Parathyroid adenoma (tissue), 2 donors: ENCODE data around the gene TBXAS1.
"Not testable (repeated sequence)": the region's sequence is repeated elsewhere in the genome, so short reads cannot be mapped to it uniquely, and the experiment has no call there.

ENCODE experiments used
- H2AFZ ChIP-seq: fragments of 300-600 bp; sonication (generic); one replicate; pipeline ENCODE4 v1.7.0; 2017; ENCODE audit warnings: antibody characterized with exemption, mild to moderate bottlenecking
- H3K27ac ChIP-seq: fragments of 300-600 bp; sonication (generic); one replicate; pipeline ENCODE4 v1.7.0; 2017
- H3K27me3 ChIP-seq: fragments of 300-600 bp; sonication (generic); one replicate; pipeline ENCODE4 v1.7.0; 2017; ENCODE audit warnings: low read length; ENCODE audit not compliant: control insufficient read depth, insufficient read depth
- H3K36me3 ChIP-seq: fragments of 300-600 bp; sonication (generic); one replicate; pipeline ENCODE4 v1.7.0; 2017; ENCODE audit warnings: low read length; ENCODE audit not compliant: control insufficient read depth, insufficient read depth
- H3K4me1 ChIP-seq: fragments of 300-600 bp; sonication (generic); one replicate; pipeline ENCODE4 v1.7.0; 2017; ENCODE audit warnings: control low read depth
- H3K4me2 ChIP-seq: fragments of 300-600 bp; sonication (generic); one replicate; pipeline ENCODE4 v1.7.0; 2017; ENCODE audit warnings: low read length
- H3K4me3 ChIP-seq: fragments of 300-600 bp; sonication (generic); one replicate; pipeline ENCODE4 v1.7.0; 2017; ENCODE audit warnings: low read depth, low read length
- H3K79me2 ChIP-seq: fragments of 300-600 bp; sonication (generic); one replicate; pipeline ENCODE4 v1.7.0; 2017; ENCODE audit warnings: control low read depth
- H3K9ac ChIP-seq: fragments of 300-600 bp; sonication (generic); one replicate; pipeline ENCODE4 v1.7.0; 2017; ENCODE audit warnings: mild to moderate bottlenecking
- H3K9me3 ChIP-seq: fragments of 300-600 bp; sonication (generic); one replicate; pipeline ENCODE4 v1.7.0; 2017; ENCODE audit warnings: low read length; ENCODE audit not compliant: control insufficient read depth
- TF ChIP-seq, protein P1 (sequence below): fragments of 300-600 bp; sonication (generic); IDR thresholded peaks from one replicate; pipeline ENCODE4 v1.7.0; 2017; ENCODE audit warnings: antibody characterized with exemption, mild to moderate bottlenecking
- donor health status: primary hyperparathyroidism.

The TBXAS1 gene

GRCh38 chr7:139902436-139903102, 73.5 kb downstream of the TBXAS1 start:
- no peak overlapping the region for H3K4me3 ChIP-seq
- H3K4me2 ChIP-seq: no peak overlapping the region
- H3K9me3 ChIP-seq: no peaks in the 10 kb centered on the region
- H3K9ac ChIP-seq: no peak overlapping the region
- H3K27me3 ChIP-seq: no peaks in the 10 kb centered on the region
- TF ChIP-seq, protein P1, sequence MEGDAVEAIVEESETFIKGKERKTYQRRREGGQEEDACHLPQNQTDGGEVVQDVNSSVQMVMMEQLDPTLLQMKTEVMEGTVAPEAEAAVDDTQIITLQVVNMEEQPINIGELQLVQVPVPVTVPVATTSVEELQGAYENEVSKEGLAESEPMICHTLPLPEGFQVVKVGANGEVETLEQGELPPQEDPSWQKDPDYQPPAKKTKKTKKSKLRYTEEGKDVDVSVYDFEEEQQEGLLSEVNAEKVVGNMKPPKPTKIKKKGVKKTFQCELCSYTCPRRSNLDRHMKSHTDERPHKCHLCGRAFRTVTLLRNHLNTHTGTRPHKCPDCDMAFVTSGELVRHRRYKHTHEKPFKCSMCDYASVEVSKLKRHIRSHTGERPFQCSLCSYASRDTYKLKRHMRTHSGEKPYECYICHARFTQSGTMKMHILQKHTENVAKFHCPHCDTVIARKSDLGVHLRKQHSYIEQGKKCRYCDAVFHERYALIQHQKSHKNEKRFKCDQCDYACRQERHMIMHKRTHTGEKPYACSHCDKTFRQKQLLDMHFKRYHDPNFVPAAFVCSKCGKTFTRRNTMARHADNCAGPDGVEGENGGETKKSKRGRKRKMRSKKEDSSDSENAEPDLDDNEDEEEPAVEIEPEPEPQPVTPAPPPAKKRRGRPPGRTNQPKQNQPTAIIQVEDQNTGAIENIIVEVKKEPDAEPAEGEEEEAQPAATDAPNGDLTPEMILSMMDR: no peak
- H2AFZ ChIP-seq: no peak overlapping the region
- H3K27ac ChIP-seq: no peak overlapping the region
- H3K79me2 ChIP-seq: no peaks in the 10 kb centered on the region
- H3K36me3 ChIP-seq: no peaks in the 10 kb centered on the region
- no peaks in the 10 kb centered on the region for H3K4me1 ChIP-seq

GRCh38 chr7:139903103-139903477, 74.0 kb downstream of the TBXAS1 start:
- H3K4me3 ChIP-seq, H3K79me2 ChIP-seq, H3K9ac ChIP-seq, H3K4me2 ChIP-seq, H3K4me1 ChIP-seq, H2AFZ ChIP-seq, H3K27ac ChIP-seq, H3K9me3 ChIP-seq, H3K27me3 ChIP-seq, H3K36me3 ChIP-seq: not testable (repeated sequence)

DNA sequence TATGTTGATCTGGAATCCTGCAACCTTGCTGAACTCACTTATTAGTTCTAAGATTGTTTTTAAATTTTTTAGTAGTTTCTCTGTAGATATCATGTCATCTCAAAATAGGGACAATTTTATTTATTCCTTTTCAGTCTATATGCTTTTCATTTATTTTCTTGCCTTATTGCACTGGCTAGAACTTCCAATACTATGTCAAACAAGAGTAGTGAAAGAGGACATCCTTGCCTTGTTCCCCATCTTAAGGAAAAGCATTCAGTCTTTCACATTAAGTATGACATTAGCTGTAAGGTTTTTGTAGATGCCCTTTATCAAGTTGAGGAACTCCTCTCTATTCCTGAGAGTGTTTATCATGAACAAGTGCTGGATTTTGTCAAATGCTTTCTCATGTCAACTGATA, 77.8 kb downstream of the TBXAS1 start:
- Histone ChIP-seq H3K36me3 (no peaks in the 10 kb centered on the region), H3K27me3 (no peaks in the 10 kb centered on the region), H3K9me3 (no peaks in the 10 kb centered on the region), H2AFZ (no peak overlapping the region), H3K4me3 (no peak overlapping the region), H3K9ac (no peak overlapping the region), H3K79me2 (no peaks in the 10 kb centered on the region), H3K27ac (no peak overlapping the region), H3K4me2 (no peak overlapping the region), H3K4me1 (no peaks in the 10 kb centered on the region)
- TF ChIP-seq, protein P1: no peak

DNA sequence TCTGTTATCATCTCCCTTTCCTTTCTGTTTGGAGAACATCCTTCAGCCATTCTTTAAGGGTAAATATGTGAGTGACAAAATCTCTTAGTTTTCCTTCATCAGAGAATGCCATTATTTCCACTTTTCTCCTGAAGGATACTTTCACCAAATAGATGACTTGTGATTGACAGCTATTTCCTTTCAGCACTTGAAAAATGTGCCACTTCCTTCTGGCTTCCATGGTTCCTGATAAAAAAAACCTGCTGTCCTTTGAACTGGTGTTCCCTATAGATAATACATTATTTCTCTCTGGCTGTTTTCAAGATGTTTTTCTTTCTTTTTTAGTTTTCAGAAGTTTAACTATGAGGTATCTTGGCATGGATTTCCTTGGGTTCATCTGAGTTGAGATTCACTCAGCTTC, 79.7 kb downstream of the TBXAS1 start:
- no peak overlapping the region for H3K4me2 ChIP-seq

GRCh38 chr7:139909379-139910050, 80.5 kb downstream of the TBXAS1 start:
- Histone ChIP-seq H3K9ac (no peak overlapping the region), H3K4me1 (no peaks in the 10 kb centered on the region)
- TF ChIP-seq, protein P1: no peak

More for the DNA sequence above, 79.7 kb downstream of the TBXAS1 start:
- no peaks in the 10 kb centered on the region for H3K9me3 ChIP-seq
- no peak overlapping the region for H3K27ac ChIP-seq
- no peaks in the 10 kb centered on the region for H3K27me3 ChIP-seq
- no peak overlapping the region for H3K4me3 ChIP-seq
- TF ChIP-seq, protein P1: no peak
- H3K36me3 ChIP-seq: no peaks in the 10 kb centered on the region
- no peaks in the 10 kb centered on the region for H3K79me2 ChIP-seq
- H3K4me1 ChIP-seq: no peaks in the 10 kb centered on the region
- no peak overlapping the region for H2AFZ ChIP-seq
- no peak overlapping the region for H3K9ac ChIP-seq

More at GRCh38 chr7:139909379-139910050, 80.5 kb downstream of the TBXAS1 start:
- no peaks in the 10 kb centered on the region for H3K27me3 ChIP-seq
- H3K27ac ChIP-seq: no peak overlapping the region
- no peak overlapping the region for H2AFZ ChIP-seq
- H3K4me3 ChIP-seq: no peak overlapping the region
- H3K79me2 ChIP-seq: no peaks in the 10 kb centered on the region
- H3K36me3 ChIP-seq: no peaks in the 10 kb centered on the region
- no peak overlapping the region for H3K4me2 ChIP-seq
- H3K9me3 ChIP-seq: no peaks in the 10 kb centered on the region
